Neural cell (in vitro differentiated cells): Measurements from ENCODE around the gene KIF6.

Source experiments
- EZH2 ChIP-seq: fragments of 200-600, 300-800 bp; shearing (Covaris generic), sonication (generic); IDR thresholded peaks from 2 replicates; pipeline ENCODE4 v1.6.1; 2014; ENCODE audit warnings: antibody characterized with exemption, low read length, borderline replicate concordance, mild to moderate bottlenecking; ENCODE audit not compliant: insufficient read depth, poor library complexity, severe bottlenecking
- POLR2AphosphoS5 ChIP-seq: IDR thresholded peaks from 2 replicates; pipeline ENCODE4 v1.6.1; 2012
- REST ChIP-seq: IDR thresholded peaks from 2 replicates; pipeline ENCODE4 v1.6.1; 2012; ENCODE audit warnings: borderline replicate concordance
- SMC3 ChIP-seq: fragments of 450-650 bp; conservative IDR thresholded peaks from 2 replicates; pipeline ENCODE4 v1.6.1; 2014; ENCODE audit warnings: antibody characterized with exemption, mild to moderate bottlenecking, moderate library complexity; ENCODE audit not compliant: poor library complexity
- TF ChIP-seq, protein P1 (sequence below): fragments of 450-650 bp; IDR thresholded peaks from 2 replicates; pipeline ENCODE4 v1.5.1; 2014; ENCODE audit warnings: antibody characterized with exemption, mild to moderate bottlenecking, moderate library complexity; ENCODE audit not compliant: poor library complexity, severe bottlenecking

DNA sequence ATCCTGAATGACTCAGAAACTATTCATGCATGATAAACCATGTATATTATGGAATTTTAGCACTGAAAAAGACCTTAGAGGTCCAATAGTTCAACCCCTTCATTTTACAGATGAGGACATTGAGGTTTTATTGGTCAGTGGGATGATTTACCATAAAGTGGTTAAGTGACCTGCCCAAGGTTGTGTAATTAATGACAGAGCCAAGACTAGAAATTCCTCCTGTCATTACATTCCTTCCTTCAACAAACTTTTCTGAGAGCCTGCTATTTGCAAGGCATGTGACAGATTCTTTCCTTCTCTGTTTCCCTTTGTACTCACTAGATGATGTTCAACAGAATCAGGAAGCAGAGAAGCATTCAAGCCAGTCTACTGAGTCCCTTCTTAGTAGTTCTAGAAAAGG lies 232.0 kb downstream of the KIF6 start:
- TF ChIP-seq, protein P1, sequence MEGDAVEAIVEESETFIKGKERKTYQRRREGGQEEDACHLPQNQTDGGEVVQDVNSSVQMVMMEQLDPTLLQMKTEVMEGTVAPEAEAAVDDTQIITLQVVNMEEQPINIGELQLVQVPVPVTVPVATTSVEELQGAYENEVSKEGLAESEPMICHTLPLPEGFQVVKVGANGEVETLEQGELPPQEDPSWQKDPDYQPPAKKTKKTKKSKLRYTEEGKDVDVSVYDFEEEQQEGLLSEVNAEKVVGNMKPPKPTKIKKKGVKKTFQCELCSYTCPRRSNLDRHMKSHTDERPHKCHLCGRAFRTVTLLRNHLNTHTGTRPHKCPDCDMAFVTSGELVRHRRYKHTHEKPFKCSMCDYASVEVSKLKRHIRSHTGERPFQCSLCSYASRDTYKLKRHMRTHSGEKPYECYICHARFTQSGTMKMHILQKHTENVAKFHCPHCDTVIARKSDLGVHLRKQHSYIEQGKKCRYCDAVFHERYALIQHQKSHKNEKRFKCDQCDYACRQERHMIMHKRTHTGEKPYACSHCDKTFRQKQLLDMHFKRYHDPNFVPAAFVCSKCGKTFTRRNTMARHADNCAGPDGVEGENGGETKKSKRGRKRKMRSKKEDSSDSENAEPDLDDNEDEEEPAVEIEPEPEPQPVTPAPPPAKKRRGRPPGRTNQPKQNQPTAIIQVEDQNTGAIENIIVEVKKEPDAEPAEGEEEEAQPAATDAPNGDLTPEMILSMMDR, result no peak
- TF ChIP-seq SMC3 (no peak), REST (no peak), EZH2 (no peak), POLR2AphosphoS5 (no peak)
